HuH-7 (cell line): ENCODE data around the gene NBAS.
A peak's percentile ranks its signal among the peaks of the same experiment; 100 is the strongest.

Source experiments
- DNase-seq: peaks from one replicate; pipeline ENCODE4 v3.0.0; 2011; ENCODE audit warnings: low spot score

Gene NBAS

GRCh38 chr2:15591373-15591691 is 30.2 kb upstream of the NBAS start:
- no peak for DNase-seq

- DNase-seq, result peak; percentile 65
Observed at GRCh38 chr2:15588329-15588919, 27.3 kb upstream of the NBAS start.

DNA sequence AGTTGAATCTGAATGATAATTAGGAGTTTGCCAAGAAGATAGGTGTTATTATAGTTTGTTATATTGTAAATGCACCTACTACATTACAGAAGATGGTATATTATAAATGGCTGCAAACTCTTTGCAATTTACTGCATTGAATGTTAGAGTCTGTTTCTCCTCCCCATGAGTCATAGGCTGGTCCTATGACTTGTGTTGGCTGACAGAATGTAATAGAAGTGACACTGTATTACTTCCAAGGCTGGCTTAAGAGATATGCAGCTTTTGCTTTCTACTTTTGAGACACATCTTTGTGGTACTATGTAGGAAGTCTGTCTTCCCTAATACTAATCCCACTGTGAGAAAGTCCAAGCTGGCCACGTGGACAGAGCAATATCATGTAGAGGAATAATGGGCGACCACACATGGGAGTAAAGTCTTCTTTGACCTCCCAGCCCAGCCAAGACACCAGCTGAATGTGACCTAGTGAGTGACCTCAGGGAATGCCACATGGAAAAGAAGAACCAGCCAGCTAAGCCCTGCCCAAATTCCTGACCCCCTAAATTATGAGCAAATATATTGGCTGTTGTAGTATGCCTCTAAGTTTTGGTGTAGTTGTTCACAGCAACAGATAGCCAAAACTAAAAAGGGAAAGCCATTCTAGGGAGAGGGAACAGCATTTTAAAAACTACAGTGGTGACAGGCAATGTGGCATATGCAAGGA is 23.8 kb upstream of the NBAS start:
- no peak for DNase-seq

GRCh38 chr2:15584316-15584715 is 23.2 kb upstream of the NBAS start:
- DNase-seq, result no peak

- DNase-seq, result no peak
Observed at GRCh38 chr2:15583826-15584225, 22.7 kb upstream of the NBAS start.

GRCh38 chr2:15582710-15583357 is 21.7 kb upstream of the NBAS start:
- DNase-seq, result no peak

GRCh38 chr2:15580451-15580850 is 19.3 kb upstream of the NBAS start:
- no peak for DNase-seq

DNA sequence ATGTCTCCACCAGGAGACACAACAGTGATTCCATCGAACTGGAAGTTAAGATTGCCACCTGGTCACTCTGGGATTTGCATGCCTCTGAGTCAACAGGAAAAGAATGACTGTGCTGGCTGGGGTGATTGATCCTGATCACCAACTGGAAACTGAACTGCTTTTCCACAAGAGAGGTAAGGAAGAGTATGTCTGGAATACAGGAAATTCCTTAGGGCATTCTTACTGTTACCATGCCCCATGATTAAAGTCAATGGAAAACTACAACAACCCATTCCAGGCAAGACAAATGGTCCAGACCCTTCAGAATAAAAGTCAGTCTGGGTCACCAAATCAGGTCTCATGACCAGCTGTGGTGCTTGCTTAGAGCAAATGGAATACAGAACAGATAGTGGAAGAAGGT is 18.5 kb upstream of the NBAS start:
- no peak for DNase-seq

GRCh38 chr2:15577071-15577735 is 16.1 kb upstream of the NBAS start:
- peak; percentile 50 for DNase-seq

DNA sequence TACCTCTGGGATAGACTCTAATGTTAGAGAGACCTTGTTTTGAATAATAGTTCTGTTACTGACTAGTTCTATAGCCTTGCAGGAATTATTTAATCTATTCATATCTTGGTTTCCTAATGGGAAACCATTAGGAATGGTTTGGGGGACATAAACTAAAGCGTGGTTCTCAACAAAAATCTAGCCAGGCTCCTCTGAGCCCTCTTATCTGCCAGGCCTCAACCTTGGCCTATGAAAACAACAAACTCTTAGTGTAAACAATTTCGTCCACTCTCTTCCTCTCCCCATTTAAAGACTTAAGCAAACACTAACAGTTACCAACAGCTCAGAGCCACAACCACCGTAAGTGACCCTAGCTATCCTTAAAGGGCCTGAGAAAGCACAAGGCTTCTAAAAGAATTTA is 10.6 kb upstream of the NBAS start:
- peak; percentile 15 for DNase-seq

GRCh38 chr2:15570104-15570503 is 9.0 kb upstream of the NBAS start:
- DNase-seq, result no peak

- no peak for DNase-seq
Observed at GRCh38 chr2:15568874-15569273, 7.7 kb upstream of the NBAS start.

DNA sequence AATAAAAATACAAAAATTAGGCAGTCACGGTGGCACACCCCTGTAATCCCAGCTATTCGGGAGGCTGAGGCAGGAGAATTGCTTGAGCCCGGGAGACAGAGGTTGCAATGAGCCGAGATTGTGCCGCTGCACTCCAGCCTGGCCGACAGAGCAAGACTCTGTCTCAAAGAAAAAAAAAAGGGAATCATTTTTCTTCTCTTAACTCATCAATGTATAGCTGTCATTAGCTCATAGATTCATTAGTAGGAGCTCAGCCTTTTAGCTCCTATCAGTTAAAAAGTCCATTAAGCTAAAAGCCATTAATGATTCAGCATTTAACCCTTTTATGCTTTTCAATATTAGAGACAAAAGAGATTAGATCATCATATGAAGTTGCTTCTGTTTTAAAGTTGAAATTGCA is 5.8 kb upstream of the NBAS start:
- DNase-seq, result no peak

DNA sequence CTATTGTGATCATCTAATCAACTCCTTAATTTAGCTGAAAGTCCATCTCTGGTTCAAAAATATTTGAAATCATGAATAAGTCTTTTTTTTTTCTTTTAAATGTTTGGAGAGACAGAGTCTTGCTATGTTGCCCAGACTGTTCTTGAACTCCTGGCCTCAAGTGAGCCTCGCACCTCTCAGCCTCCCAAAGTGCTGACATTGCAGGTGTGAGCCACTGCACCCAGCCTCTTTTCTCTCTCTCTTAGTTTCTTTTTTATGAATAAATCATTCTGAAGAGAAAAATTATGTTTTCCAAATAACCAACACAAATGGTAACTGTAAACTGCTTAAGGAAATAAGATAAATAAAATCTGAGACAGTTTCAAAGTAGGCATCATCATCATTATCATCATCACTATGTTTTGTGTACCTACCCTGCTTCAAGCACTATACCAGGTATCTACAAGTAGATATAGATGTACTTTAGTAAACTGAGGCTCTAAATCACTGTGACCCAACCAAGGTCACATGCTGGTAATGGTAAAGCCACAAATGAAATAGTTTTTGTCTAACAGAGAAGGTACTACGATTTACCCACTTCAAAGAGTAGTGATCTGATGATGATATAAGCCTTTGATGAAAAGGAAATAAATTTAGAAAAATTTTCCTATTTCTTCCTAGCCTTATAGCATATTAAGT is 5.0 kb upstream of the NBAS start:
- no peak for DNase-seq

DNA sequence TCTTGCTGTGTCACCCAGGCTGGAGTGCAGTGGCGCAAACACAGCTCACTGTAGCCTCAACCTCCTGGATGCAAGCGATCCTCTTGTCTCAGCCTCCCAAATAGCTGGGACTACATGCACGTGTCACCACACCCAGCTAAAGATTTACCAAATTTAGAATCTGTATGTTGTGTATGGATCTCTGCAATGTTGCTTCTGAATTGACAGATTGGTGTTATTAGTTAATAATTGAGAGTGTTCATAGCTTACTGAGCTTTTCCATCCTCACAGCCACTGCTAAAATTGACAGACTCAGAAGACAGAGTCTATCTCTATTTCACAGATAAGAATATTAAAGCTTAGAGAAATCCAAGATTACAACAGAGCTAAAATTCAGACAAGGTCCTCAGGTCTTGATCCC is 4.3 kb upstream of the NBAS start:
- no peak for DNase-seq

- DNase-seq, result no peak
Observed at GRCh38 chr2:15563227-15564100, 2.3 kb upstream of the NBAS start.

GRCh38 chr2:15562354-15563031 is 1.4 kb upstream of the NBAS start:
- no peak for DNase-seq

DNA sequence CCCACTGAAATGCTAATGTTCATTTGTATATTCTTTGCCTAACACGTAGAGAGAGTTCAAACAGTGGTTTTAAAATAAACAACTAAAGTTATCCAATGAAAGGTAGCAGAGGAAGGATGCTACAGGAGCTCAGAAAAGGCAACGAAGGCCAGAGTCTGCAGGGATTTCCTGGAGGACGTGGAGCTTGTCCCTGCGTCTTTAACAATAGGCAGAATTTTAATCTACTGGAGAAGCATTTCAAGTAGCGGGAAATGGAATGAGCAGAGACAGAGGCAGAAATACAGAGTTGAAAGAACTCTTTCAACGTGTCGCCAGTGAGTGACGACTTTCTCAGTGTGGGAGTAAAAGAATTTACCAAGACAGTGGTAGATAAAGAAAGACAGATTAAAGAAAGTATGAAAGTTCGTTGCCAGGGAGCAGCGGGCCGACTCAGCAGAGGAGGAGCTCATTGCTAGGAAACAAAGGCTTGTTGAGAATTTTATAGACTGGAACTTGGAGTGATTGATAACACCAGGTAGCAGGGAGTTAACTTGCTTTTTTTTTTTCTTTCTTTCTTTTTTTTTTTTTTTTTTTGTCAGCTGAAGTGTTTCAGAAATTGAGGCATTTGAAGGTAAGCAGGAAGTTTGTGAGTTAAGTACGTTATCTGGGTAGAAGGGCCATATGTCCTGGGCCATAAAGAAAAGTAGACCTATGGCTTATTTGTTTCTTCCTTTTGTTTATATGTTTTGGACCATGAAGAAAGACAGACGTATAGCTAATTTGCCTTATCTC is 625 bp upstream of the NBAS start:
- no peak for DNase-seq

GRCh38 chr2:15560140-15560987 is 770 bp downstream of the NBAS start:
- DNase-seq, result peak; percentile 34
